Stimulated activated CD8-positive, alpha-beta memory T cell treated with anti-CD3 and anti-CD28 coated beads, Interleukin-2, amount 100 ng/mL, for 1 hour (primary cell): ENCODE results near the gene SLC1A2.
"Not testable (repeated sequence)": the region's sequence is repeated elsewhere in the genome, so short reads cannot be mapped to it uniquely, and the experiment has no call there.

Experiments
- DNase-seq, 2 donors: peaks; one replicate each; pipeline ENCODE4 v3.0.0-alpha.2; 2020; ENCODE audit warnings: low read depth in 2 of 2

SLC1A2 gene

GRCh38 chr11:35242412-35243242 is 176.7 kb downstream of the SLC1A2 start:
- DNase-seq = no peak

- no peak for DNase-seq
Measured at GRCh38 chr11:35241531-35241930, 177.8 kb downstream of the SLC1A2 start.

GRCh38 chr11:35241083-35241482 is 178.3 kb downstream of the SLC1A2 start:
- DNase-seq = no peak

DNA sequence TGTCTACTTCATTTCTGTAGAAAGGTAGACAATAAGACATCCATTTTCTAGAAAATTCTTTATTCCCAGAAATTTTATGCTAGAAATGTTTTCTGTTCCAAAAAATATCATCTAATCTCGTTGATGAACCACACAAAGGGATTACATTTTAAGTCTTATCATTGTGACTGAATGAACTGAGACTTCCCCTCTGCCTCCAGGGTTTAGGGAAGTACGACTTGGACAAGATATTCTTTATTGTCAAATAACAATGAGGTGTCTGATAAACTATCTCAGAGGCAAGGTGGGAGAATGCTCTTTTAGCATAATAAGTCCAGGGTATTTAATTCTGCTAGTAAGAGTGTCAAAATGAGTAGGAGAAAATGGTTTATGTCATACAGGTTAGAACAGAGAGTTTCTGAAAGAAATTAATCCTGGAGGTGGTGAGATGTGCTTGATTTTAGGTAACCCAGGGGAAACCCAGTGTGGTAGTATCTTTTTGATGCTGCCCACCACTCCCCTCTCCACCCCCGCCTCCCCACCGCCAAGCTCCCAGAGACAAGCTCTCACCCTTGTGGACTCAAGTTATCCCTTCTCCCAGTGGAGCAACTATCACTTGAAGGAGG is 179.8 kb downstream of the SLC1A2 start:
- DNase-seq = no peak

GRCh38 chr11:35238882-35239281 is 180.5 kb downstream of the SLC1A2 start:
- DNase-seq = no peak

GRCh38 chr11:35237860-35238715 is 181.3 kb downstream of the SLC1A2 start:
- DNase-seq = no peak

DNA sequence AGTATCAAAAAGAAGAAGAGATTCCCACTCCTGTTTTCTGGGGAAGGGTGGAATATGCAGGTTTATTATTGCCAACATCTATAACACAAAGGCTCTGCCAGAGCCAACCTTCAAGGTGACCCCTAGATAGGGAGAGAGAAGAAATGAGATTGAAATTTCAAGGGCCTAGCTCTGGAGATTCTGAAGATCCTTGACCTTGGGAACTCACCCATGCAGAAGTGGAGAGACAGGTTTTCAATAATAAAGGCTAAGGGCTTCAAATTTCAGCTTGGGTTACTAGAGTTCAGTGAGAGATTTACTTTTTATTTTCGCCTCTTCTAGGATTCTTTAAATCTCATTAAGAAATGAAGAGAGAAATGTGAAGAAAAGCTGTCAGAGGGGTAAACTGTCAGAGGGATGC is 182.0 kb downstream of the SLC1A2 start:
- DNase-seq = no peak

- DNase-seq = no peak
Measured at GRCh38 chr11:35236667-35237003, 182.7 kb downstream of the SLC1A2 start.

- DNase-seq = peak in 1 of 2 donors; percentile 43
Measured at GRCh38 chr11:35235936-35236666, 183.3 kb downstream of the SLC1A2 start.

DNA sequence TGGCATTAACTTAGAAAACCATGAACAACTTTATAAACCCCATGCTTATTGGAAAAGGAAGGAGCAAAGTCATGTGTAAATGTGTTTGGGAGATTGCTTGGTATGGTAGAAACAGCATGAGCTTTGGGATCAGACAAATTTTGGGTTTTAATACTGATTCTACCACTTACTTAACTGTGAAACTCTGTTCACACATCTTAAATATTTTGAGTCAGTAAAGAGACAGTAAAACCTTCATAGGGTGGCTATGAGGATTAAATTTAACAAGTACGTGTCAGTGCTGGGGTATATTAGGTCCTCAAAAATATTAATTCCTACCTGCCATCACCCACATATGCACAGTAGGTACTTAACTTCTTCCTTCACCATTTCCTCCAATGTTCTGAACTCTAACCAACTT is 183.9 kb downstream of the SLC1A2 start:
- no peak for DNase-seq

DNA sequence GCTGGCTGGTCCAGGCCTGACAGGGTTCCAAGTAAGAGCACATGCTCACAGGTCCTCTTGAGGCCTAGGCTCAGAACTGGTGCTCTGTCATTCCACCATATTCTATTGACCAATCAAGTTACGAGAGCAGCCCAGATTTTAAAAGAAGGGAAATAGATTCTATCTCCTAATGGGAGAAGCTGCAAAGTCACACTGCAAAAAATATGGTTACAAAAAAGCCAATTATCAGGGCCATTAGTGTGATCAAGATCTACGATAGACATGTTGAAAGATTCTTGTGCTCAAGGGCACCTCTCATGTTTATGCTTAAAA is 184.2 kb downstream of the SLC1A2 start:
- DNase-seq = no peak

- no peak for DNase-seq
Measured at GRCh38 chr11:35234460-35235156, 184.8 kb downstream of the SLC1A2 start.

DNA sequence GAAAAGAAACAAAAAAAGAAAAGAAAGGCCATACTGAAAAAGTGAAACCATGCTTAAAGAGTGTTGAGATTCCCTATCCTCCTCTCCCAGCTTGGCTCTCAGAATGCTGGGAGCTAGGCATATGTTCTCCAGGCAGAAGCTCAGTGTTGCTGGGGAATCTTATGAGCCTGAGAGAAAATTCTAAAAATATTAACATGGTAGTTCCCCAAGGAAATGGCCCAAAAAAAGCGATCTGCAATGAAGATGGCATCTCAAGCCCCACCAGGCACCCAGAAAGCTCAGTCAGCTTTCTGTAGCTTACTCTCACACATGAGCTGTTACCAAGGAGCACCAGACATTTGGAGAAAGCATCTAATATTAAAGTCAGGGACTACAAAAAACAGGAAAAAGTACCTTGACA is 185.8 kb downstream of the SLC1A2 start:
- no peak for DNase-seq

GRCh38 chr11:35232891-35233330 is 186.4 kb downstream of the SLC1A2 start:
- no peak for DNase-seq

- no peak for DNase-seq
Measured at GRCh38 chr11:35231076-35231860, 188.1 kb downstream of the SLC1A2 start.

- DNase-seq = no peak
Measured at GRCh38 chr11:35230388-35230787, 189.0 kb downstream of the SLC1A2 start.

GRCh38 chr11:35228328-35228725 is 191.0 kb downstream of the SLC1A2 start:
- no peak for DNase-seq

- no peak for DNase-seq
Measured at GRCh38 chr11:35227576-35228327, 191.6 kb downstream of the SLC1A2 start.

DNA sequence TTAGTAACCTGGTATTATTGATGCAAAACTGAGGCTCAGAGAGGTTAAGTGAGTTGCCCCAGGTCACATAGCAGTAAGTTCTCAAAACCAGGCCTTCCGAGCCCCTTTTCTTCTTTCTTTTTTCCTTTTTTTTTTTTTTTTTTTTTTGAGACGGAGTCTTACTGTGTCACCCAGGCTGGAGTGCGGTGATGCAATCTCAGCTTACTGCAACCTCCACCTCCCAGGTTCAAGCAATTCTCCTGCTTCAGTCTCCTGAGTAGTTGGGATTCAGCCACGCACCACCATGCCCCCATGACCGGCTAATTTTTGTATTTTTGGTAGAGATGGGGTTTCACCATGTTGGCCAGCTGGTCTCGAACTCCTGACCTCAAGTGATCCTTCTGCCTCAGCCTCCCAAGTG is 192.6 kb downstream of the SLC1A2 start:
- not testable (repeated sequence) for DNase-seq
